NCI-H524 (cell line): ENCODE data around the gene NEDD4L.
A peak's percentile ranks its signal among the peaks of the same experiment; 100 is the strongest.

Experiments
- DNase-seq, 2 experiments: peaks; one replicate each; lab custom pipeline; 2025; lab: John Stamatoyannopoulos, UW

The NEDD4L gene

GRCh38 chr18:58052960-58053359, 8.9 kb downstream of the NEDD4L start:
- DNase-seq, result no peak

DNA sequence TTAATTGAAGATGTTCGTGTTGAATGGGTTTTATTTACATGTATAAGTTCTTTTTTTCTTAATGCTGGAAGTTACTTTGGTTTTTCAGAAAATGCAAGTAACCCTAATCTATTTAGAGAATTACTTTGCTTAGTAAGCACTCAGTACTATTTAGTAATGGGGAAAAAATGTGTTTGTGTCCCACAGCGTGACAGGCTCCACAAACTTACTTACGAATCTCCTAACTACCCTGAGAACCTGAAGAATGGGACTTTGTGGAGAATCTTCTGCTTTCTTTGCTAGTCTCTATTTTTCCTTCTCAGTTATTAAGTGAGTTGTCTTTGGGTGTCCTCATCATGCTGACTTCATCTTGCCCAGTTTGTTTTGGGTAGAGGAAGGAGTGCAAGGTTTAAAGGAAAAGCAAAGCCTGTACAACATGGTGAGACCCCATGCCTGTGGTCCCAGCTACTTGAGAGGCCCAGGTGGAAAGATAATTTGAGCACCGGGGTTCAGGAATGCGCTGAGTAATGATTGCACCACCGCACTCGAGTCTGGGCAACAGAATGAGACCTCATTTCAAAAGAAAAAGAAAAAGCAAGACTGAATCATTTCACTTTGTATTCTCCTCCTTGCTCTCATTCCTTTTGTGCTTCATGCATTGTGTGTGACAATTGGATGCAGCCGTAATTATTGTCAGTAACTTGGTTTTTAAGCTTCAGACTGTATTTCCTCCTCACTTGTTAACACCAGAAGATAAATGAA, 10.2 kb downstream of the NEDD4L start:
- DNase-seq, result no peak

- DNase-seq, result no peak
Observed at GRCh38 chr18:58055890-58056558, 12.0 kb downstream of the NEDD4L start.

DNA sequence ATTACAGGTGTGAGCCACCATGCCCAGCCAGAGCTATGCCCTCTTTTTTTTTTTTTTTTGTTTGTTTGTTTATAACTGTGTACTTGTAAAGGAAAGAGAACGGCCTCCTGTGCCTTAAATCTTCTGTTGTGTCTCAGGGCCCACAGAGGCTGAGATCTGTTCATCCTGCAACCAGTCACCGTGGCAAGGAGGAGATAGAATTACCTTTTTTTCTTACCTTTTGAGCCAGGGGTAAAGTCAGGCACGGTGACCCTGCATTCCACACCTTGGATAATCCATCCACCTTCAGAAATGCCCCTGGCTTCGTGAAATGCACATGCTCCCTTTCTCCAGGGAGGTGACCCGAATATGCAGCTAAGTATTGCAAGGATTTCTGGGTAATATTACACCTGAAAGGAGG, 12.8 kb downstream of the NEDD4L start:
- no peak for DNase-seq

- DNase-seq, result no peak
Observed at GRCh38 chr18:58057291-58057965, 13.4 kb downstream of the NEDD4L start.

DNA sequence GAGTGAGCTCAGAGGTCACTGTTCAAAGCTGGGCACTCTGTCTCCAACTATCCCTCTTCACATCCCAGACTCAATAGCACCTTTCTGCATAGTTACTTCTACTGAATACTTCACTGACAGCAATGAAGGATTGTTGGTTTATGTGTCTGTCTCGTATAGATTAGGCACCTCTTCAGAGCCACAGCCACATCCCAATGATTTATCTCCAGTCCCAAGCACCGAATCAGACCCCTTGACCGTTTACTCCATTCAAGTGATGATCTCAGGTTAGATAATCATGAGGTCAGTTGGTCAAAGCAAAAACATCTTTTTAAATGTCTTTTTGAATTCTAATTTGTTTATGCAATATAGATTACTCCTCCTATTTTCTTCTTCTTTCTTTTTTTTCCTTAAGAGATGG, 14.7 kb downstream of the NEDD4L start:
- no peak for DNase-seq

- DNase-seq, result no peak
Observed at GRCh38 chr18:58060254-58060653, 16.2 kb downstream of the NEDD4L start.

GRCh38 chr18:58061349-58061748, 17.3 kb downstream of the NEDD4L start:
- DNase-seq, result no peak

DNA sequence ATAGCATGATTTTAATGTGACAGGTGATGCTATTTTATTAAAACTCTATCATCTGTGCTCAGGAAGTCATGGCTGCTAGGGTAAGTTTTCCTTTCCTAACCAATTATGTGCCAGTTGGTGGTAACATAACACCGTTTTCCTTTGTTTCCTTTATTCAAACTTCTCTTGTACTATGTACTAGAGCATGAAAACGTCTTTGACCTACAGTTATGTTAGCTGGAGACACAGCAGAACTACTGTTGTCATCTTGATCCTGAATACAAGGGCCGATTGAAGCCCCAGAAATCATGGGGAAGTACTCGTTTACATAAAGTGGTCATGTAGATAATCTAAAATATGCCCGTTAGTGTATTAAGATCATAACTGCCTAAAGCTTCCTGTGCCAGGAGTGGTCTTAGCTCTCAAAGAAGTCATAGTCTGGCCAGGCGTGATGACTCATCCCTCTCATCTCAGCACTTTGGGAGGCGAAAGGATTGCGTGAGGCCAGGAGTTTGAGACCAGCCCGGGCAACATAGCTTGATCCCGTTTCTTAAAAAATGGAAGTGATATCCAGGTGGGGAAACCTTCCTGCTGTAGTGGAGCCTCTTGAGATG, 20.5 kb downstream of the NEDD4L start:
- DNase-seq, result no peak

DNA sequence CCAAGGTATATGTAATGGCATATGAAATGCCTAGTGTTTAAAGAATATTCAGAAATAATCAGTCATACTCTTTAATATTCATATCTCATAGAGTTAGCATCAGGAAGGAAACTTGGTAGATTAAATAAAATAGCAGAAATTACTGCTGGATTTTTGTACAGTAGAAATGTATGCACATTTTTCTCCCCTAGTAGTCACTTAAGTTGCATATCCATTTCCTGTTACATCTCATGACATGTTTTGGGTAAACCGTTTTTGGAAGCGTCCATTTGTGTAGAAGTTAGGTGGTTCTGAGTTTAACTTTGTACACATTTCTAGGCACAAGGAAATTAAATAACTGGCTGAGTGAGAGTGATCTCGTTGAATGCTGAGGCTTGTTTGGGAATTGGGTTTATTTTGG, 21.9 kb downstream of the NEDD4L start:
- DNase-seq, result no peak

DNA sequence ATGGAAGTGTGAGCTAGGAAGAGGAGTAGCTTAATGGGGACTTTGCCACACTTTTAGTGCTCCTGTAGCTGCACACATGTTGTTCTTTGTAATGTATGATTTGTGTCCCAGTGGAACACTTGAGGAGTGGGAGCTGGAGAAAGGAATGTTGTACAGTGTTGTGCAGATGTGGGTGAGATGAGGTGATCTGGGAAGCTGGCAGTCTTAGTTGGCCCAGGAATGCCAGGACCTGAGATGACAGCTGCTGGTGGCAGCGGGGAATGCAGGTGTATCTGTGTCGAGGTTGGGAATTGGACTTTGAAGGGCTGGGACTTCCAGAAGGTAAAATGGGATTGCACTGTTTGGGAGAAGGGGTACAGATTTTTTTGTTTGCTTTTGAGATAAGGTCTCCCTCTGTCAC, 23.6 kb downstream of the NEDD4L start:
- no peak for DNase-seq

- DNase-seq, result no peak
Observed at GRCh38 chr18:58069099-58069498, 25.1 kb downstream of the NEDD4L start.

GRCh38 chr18:58069721-58070292, 25.8 kb downstream of the NEDD4L start:
- no peak for DNase-seq

DNA sequence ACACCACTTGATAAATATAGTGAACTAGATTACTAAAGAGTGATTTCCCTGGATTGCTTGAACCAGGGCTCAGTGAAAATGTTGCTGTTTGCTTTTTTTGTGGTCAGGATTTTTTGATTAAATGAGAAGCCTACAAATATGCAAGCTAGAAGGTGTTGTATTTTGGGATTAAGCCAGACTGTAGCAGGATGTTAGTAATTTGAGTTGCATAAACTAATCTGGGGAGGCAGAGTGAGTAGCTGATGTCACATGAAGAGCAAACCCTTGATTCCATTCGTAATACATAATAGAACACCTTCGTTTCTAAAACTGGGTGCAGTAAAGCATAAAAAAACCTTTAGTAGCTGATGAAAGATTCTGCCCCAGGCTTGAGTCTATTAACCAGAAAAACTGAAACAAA, 32.0 kb downstream of the NEDD4L start:
- DNase-seq, result no peak

- DNase-seq, result no peak
Observed at GRCh38 chr18:58077329-58077728, 33.3 kb downstream of the NEDD4L start.

- DNase-seq, result no peak
Observed at GRCh38 chr18:58078889-58079573, 35.0 kb downstream of the NEDD4L start.

DNA sequence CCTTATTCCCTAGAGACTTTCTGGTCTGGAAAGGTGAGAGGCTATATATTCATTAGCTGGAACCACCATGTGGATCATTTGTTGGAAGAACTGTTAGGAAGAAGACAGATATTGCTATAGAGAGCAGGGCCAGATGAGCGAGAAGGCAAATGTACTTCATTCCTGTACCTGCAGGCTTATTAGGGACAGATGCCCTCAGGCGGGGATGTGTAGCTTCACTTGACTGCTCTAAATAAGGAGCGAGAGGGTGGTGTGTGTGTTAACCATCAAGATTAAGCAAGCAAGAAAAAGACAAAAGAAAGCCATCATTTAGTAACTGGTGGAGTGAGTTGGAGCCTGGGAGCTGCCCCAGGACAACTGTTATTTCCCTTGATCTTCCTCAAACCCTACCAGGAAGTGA, 36.4 kb downstream of the NEDD4L start:
- DNase-seq, result peak in 1 of 2 experiments; percentile 38

DNA sequence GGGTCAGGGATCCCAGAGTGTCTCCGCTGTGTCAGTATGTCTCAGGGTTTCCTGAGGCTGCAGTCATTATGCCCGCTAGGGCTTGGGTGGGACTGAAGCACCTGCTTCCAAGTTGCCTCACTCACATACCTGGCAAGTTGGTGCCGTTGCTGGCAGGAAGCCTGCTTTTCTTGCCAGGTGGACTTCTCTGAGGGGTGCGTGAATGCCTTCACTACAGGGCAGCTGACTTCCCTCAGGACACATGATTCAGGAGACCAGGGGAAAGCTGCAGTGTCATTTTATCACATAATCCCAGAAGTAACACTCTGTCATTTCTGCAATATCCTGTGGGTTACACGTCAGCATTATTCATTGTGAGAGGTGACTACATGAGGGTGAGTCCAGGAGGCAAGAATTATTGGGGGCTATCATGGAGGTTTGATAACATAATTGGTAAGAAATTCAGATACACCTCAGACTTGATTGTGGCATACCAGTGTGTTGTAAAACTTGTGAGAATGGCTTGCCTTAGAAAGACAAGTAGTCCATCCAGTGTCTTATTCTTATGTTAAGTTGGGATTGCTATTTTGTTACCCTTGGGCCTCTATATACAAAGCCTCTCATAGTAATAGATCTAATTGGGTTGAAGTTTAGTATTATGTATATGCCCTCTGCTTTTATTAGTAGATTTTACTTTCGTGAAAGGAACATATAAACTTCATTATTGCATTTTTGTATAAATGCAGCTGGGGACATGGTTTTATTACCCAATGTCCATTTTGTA, 44.1 kb downstream of the NEDD4L start:
- DNase-seq, result no peak

DNA sequence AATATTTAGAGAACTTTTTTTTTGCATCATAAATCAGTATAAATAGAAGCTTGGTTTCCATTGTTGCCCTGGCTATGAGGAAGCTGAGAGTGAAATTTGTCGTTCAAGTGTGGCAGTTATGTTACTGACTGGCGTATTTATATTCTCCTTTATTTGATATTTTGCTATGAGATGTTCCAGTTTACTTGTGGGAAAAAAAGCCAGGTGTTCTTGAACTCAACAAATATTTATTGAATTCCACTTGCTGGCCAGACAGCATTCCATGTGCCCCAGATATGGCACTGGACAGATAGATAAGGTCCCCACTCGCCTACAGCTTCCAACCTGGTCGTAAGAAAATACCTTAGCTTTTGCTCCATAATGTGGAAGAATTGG, 44.7 kb downstream of the NEDD4L start:
- no peak for DNase-seq

GRCh38 chr18:58091099-58091611, 47.1 kb downstream of the NEDD4L start:
- no peak for DNase-seq

- DNase-seq, result no peak
Observed at GRCh38 chr18:58093311-58093803, 49.3 kb downstream of the NEDD4L start.
